LNCAP (cell line): ENCODE results near the gene PRRG2.

Source experiments
- CTCF ChIP-seq: fragments of 450-650 bp; IDR thresholded peaks from 2 replicates; pipeline ENCODE4 v1.5.1; 2017; ENCODE audit warnings: mild to moderate bottlenecking

PRRG2 gene

GRCh38 chr19:49624967-49625910 lies 44.1 kb downstream of the PRRG2 start:
- no peak for TF ChIP-seq CTCF

- TF ChIP-seq CTCF = no peak
Measured at GRCh38 chr19:49626226-49626625, 45.1 kb downstream of the PRRG2 start.

GRCh38 chr19:49629659-49630058 lies 48.5 kb downstream of the PRRG2 start:
- TF ChIP-seq CTCF = no peak

GRCh38 chr19:49631014-49631588 lies 50.0 kb downstream of the PRRG2 start:
- TF ChIP-seq CTCF = no peak

GRCh38 chr19:49631610-49632192 lies 50.6 kb downstream of the PRRG2 start:
- TF ChIP-seq CTCF = no peak

GRCh38 chr19:49632576-49632975 lies 51.5 kb downstream of the PRRG2 start:
- TF ChIP-seq CTCF = no peak

- no peak for TF ChIP-seq CTCF
Measured at GRCh38 chr19:49635530-49636232, 54.6 kb downstream of the PRRG2 start.
